HG03045 (cell line): ENCODE results near the gene CYREN.
A peak's percentile ranks its signal among the peaks of the same experiment; 100 is the strongest.
"Not testable (repeated sequence)": the region's sequence is repeated elsewhere in the genome, so short reads cannot be mapped to it uniquely, and the experiment has no call there.

Experiments
- ATAC-seq: cut with Tn5 transposase; IDR thresholded peaks from one replicate; pipeline ENCODE4 v1.9.1; 2021; ENCODE audit warnings: mild to moderate bottlenecking, moderate library complexity; ENCODE audit not compliant: unreplicated experiment

CYREN gene

DNA sequence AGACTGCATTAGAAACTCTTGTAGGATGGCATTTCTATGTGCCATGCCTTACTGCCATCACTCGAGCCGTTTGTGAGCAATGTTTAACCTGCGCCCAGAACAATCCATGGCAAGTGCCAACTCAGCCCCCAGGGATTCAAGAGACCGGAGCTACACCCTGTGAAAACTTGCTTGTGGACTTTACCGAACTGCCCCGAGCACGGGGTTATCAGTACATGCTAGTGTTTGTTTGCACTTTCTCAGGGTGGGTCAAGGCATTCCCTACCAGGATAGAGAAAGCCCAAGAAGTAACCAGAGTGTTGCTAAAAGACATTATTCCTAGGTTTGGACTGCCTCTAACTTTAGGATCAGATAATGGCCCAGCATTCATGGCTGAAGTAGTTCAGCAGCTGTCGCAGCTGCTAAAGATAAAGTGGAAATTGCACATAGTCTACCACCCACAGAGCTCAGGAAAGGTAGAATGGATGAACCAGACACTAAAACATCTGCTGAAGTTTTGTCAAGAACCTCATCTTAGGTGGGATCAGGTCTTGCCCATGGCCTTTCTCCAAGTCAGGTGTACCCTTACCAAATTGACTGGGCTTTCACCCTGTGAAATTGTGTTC, 8.9 kb upstream of the CYREN start:
- ATAC-seq: no peak

DNA sequence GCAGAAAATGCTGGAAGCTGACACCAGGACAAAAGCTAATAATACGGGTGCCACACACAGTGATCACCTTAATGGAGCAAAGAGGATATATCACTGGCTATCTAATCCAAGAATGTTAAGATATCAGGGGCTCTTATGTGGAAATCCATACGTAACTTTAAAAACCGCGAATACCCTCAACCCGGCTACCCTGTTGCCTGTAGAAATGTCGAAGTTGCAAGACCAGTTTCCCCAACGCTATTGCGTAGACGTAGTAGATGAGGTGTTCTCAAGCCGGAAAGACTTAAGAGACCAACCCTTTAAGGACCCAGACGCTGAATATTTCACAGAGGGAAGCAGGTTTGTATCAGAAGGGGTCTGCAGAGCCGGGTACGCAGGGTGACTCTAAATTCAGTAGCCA, 7.9 kb upstream of the CYREN start:
- ATAC-seq: no peak

DNA sequence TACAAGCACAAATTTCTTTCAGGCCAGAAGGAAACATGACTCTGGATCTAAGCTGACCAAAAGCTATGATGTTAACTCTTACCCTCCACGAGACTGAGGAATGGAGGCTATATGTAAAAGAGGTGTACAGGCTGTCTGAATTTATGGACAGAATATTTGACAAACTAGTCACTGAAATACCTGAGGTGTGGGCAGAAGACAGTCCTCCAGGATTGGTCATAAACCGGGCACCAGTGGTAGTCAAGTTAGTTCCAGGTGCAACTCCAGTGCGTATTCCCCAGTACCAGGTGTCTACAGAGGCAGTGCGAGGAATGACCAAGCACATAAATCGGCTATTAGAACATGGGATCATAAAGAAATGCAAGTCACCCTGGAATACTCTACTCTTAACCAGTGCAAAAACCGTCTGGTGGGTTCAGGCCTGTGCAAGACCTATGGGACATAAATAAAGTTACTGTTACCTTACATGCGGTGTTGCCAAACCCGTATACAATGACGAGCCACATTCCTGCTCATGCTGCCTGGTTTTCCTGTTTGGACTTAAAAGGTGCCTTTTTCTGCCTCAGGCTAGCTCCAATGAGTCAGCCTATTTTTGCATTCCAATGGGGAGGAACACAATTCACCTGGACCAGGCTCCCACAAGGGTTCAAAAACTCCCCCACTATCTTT, 6.7 kb upstream of the CYREN start:
- no peak for ATAC-seq

DNA sequence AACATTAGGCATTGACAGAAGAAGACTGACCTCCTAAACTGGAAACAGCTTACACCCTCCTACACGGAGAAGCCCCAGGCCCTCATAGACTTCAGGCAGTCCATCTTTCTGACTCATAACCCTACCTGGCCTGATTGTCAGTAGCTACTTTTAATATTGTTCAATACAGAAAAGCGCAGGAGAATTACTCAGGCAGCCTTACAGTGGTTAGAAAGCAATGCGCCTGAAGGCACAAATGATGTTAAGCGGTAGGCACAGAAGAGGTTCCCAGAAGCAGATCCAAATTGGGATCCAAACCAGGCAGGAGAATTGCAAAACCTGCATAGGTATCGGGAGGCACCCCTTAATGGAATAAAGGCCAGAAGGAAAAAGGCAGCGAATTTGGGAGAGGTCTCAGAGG, 5.4 kb upstream of the CYREN start:
- no peak for ATAC-seq

DNA sequence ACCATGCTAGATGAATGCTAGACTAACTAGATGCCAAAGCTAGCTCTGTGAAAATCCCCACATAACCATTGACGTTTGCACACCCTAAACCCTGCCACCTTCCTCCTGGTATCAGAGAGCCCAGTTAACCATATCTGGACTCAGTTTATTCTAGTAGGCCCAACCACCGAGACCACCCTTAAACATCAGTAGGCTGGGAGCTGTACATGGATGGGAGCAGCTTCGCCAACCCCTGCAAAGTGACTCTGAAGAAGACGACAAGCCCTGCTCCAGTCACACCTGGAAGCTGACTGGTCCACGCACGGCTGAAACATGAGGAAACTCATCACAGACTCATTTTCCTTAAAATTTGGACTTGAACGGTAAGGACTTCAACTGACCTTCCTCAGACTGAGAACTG, 4.4 kb upstream of the CYREN start:
- ATAC-seq: no peak

DNA sequence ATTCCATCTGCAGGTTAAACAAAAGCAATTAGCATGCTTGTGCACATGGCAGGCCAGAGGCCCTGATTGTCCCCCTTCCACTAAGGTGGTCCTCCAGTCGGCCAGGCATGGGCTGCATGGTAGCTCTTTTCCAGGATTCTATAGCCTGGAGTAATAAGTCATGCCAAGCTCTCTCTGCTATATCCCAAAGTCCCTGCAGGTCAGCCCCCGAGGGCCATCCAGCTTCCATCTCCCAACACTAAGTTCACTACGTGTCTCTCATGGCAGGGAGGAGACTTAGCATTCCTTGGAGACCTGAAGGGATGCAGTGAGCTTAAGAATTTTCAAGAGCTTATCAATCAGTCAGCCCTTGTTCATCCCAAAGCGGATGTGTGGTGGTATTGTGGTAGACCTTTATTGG, 3.4 kb upstream of the CYREN start:
- ATAC-seq: not testable (repeated sequence)

DNA sequence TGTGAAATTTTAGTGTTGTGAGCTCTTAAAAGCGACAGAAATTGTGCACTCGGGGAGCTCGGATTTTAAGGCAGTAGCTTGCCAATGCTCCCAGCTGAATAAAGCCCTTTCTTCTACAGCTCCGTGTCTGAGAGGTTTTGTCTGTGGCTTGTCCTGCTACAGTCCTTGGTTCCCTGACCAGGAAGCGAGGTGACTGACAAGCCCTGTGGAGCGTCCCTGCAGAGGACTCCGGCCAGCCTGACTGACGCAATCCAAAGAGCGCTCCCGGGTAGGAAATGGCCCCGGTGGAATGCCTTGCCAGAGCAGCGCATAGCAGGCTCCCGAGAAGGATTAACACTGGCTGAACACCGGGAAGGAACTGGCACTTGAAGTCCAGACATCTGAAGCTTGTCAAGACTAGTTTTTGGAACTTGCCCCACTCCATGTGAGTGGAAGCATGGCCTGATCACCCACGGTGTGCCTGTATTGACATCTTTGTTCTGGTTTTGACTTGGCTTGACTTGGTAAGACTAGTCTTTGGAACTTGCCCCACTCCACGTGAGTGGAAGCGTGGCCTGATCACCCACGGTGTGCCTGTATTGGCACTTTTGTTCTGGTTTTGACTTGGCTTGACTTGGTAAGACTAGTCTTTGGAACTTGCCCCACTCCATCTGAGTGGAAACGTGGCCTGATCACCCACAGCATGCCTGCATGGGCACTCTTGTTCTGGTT, 1.2 kb upstream of the CYREN start:
- ATAC-seq: not testable (repeated sequence)

DNA sequence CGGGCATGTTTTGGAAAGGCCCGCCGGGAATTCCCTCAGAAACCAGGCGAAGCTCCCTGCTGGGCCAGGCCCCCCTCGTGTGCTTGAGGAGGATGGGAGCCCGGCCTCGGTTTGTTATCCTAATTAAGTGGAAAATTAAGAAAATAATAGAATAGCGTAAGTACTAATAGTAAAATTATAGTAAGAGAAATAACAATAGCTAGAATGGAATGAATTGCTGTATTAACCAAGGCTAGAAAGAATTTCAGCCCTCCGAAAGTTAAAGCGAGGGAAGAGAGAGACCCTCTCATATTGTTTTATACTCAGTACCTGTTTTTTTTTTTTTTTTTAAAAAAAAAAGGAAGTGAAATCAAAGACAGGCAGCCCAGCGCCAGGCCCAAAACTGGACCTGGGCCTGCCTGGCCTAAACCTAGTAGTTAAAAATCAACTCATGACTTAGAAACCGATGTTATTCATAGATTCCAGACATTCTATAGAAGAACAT, 533 bp upstream of the CYREN start:
- peak; percentile 23 for ATAC-seq

DNA sequence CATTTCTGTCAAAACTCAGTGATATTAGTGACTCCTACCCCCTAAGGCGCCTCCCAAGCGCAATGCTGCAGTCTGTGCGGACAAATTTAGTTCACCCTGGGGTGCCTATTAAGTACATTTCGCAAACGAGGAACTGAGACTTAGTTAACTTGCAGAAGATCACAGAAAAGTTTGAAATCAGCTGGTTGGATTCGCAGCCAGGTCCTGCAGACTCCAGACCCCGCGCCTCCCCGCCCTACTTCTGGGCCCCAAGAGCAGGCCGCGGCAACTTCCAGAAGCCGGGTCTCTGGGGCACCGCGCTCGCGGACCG, 588 bp downstream of the CYREN start:
- peak; percentile 14 for ATAC-seq

DNA sequence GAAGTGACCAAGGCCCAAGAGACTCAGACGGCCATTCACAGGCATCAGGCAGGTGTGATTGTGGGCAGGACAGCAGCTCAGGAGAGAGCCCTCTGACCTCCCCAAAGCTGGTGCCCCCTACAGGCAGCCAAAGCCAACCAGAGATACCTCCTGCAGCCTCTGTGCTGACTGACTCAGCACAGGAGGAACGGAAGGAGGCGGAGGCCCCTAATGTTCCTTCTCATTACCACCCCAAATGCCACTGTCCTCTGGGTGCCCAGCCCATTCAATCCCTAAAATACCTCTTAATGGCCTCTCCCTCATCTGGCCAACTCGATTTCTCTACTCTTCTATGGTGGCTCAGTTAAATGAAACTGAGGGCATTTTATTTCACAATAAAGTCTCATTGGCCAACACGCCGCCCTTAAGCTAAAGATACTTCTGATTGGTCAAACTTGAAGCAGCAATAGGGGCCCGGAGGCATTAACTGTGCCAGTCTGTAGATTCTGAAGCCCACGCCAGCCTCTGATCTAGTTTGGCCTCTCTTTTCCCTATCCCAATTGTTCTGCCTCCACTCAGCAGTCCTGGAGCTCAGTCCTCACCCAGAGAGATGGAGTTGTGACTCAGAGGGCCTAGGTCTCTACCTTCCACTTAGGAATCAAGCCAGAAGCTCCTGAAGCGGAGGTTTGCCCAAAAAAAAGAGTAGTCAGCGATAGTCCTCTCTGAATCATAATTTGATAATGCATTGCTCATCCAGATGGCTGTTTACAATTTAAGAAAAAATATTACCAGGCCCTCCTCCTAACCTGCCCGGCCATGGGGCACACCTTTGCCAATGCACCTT, 1.2 kb downstream of the CYREN start:
- ATAC-seq: peak; percentile 36

DNA sequence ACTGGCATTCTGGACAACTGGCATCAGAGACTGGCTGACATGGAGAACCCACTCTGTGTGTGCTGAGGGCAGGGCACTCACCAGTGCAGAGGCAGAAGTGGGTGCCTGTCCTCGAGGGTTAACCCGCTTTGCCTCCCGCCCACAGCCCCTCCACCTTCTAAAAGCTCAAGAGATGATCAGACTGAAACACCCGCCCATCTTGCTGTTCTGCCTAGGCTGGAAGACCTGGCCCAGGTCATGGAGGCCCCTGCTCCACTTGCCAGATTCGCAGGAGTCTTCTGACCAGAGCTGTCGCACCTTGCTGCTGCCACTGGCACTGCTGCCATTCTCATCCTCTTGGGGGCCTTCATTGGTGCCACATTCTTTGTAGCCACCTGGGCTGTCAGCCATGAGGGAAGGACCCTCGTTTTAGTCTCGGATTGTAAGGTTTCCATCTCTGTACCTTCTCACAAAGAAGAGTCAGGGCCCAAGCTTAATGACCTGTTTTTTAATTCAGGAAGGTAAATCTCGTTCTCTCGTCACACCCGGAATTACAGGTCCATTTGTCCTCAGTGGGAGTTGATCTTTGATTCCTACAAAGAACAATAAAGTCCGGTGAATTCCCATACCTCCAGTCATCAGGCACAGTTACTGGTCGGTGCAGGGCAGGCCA, 1.9 kb downstream of the CYREN start:
- ATAC-seq: no peak

DNA sequence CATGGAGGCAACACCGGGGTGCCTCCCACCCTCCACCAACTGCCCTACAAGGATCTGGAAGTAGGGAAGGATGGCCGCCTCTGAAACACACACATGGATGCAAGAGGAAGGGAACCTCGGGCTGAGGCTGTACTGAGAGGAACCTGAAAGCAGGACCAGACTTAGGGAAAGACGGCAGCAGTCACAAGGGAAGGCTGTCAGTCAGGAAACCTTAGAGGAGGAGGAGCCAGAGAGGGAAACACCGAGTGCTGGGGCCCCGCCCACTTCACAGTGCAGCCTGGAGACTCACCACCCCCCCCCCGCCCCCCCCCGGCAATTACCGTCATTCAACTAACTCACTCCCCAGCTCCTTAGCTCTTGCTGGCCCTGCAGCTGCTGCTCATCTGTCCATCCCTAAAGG, 2.5 kb downstream of the CYREN start:
- ATAC-seq: no peak

DNA sequence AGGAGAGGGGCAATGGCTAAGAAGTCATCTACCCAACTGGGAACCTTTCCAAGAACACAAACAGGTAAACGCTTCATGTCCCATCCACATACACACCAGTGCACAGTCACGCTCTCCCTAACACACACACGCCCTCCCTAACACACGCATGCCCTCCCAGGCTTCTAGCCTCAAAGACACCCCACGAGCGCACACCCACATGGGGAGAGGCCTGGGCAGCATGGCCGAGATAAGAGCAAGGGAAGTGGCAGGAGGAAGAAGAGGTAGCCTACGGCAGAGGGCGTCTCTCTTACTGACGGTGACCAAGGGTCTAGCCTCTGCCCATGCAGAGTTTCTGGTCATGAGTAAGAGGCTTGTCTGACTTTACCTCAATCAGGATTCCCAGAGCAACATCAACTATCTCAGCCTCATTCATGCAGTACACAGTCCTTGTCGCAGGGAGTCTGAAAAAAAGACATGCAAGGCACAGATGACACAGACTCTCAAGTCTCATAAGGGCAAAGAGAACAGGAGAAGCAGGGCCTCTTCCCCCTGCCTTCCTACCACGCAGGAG, 3.1 kb downstream of the CYREN start:
- no peak for ATAC-seq

DNA sequence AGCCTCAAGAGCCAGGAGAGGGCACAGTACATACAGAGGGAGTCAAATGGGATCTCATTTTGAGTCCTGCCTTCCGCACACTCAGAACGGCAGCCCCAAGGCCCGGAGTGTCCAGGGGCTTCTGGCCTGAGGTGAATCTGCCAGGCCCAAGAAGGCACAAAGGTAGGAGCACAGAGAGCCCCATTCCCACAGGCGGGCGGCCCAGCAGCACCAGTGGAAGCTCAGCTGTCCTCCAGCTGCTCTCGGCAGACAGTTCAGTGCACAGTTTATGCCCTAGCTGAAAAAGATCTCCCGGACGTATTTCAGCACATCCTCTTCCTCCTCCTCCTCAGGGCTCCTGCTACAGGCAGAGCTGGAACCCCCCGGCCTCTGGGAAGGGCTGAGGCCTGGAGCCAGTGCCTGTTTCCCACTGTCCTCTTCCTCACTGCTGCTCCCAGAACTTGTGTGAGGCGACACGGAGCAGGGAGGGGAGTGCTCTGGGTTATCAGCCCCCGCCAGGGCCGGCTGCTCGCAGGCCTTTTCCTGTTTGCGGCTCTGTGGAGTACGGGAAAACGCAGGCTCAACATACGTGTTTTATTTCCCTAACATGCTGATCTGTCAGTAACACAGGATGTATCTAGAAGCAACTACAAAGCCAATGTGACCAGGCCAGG, 4.0 kb downstream of the CYREN start:
- ATAC-seq: no peak

DNA sequence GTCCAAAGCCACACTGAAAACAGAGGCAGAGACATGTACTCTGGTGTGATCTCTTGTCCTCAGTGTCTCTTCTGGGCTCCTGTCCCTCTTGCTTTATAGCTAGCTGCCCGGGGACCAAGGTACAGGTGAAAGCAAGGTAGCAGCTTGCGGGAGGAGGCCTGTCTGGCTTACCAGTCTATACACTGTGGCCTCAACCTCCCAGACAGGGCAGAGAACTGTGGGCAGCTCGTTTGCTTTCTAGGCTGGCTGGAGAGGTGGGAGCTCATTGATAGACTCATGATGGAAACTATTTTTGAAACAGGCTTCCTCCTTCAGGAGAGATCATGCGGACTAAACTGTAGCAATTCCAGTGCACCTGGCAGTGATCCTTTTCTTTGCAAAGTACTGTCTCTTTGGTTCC, 4.6 kb downstream of the CYREN start:
- ATAC-seq: no peak

DNA sequence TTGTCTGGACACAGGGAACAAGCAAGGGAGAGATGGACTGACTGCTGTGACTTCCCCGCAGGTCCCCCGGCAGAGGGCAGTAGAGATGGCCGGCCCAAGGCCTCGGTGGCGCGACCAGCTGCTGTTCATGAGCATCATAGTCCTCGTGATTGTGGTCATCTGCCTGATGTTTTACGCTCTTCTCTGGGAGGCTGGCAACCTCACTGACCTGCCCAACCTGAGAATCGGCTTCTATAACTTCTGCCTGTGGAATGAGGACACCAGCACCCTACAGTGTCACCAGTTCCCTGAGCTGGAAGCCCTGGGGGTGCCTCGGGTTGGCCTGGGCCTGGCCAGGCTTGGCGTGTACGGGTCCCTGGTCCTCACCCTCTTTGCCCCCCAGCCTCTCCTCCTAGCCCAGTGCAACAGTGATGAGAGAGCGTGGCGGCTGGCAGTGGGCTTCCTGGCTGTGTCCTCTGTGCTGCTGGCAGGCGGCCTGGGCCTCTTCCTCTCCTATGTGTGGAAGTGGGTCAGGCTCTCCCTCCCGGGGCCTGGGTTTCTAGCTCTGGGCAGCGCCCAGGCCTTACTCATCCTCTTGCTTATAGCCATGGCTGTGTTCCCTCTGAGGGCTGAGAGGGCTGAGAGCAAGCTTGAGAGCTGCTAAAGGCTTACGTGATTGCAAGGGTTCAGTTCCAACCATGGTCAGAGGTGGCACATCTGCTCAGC, 6.0 kb downstream of the CYREN start:
- ATAC-seq: no peak

DNA sequence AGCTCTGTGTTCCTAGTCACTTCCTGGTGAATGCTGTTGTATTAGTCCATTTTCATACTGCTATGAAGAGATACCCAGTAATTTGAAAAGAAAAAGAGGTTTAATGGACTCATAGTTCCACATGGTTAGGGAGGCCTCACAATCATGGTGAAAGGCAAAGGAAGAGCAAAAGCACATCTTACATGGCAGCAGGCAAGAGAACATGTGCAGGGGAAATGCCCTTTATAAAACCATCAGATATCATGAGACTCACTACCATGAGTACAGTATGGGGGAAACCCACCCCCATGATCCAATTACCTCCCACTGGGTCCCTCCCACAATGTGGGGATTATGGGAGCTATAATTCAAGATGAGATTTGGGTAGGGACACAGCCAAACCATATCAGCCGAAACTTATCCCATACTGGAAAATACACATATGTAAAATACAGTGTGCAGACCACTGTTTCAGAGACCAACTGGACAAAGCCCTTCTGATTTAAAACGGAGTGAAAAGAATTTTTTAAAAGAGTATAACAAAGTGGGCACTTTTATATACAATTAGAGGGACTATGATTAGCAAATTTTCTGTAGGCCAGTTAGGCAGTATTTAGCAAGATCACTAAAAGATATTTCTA, 8.0 kb downstream of the CYREN start:
- no peak for ATAC-seq

DNA sequence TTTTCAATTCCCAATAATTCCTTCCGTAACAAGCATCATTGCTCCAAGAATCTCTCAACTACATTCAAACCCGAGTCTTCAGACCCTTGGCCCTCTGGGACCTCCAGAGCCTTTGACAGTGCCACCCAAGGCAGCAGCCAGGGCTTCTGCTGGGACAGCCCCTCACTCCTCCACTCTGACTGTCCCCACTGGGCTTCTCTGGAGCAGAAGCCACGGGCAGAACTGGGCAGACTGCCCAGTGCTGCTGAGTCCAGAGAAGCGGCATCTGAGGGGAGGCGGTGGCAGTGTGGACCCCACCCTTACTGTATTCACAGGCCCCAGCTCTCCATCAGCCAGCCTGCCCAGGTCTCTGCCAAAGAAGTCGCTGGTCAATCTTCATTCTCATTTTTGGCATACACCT, 8.8 kb downstream of the CYREN start:
- no peak for ATAC-seq
